ENCODE results near the gene DAPK1. TPM values are rescaled to one million over a fixed set of nuclear protein-coding genes. Genes with fewer than 3 reads are reported as not detected.

The DAPK1 gene
- total RNA-seq, 4 donors from 2014 or later: 5.4 to 13.4 (median 9.8) TPM

DNA sequence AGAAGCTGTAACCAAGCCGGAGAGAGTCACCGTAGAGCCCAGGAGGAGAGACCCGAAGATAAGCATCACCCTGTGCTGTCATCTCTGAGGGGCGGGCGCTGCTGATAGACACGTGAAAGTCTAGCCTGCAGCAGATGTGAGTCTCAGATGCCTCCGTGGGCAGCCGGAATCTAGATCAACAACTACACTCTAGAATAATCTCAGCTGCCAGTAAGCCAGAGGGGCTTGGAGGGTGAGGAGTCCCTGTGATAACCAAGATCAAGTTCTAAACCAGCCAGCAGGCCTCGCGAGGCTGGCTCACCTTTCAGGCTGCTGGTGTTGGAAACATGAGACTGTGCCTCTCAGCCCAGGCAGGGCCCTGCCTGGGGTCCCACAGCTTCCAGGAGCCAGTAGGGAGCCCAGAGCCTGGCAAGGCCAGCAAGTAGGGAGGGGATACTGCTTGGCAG is 54.1 kb downstream of the DAPK1 start:
- DNase-seq (ENCODE audit: low spot score in 2 of 2): no peak
- H3K27ac ChIP-seq: no peak overlapping the region
- 66% methylated on average over 8 of the region's 10 CpGs for WGBS

DNA sequence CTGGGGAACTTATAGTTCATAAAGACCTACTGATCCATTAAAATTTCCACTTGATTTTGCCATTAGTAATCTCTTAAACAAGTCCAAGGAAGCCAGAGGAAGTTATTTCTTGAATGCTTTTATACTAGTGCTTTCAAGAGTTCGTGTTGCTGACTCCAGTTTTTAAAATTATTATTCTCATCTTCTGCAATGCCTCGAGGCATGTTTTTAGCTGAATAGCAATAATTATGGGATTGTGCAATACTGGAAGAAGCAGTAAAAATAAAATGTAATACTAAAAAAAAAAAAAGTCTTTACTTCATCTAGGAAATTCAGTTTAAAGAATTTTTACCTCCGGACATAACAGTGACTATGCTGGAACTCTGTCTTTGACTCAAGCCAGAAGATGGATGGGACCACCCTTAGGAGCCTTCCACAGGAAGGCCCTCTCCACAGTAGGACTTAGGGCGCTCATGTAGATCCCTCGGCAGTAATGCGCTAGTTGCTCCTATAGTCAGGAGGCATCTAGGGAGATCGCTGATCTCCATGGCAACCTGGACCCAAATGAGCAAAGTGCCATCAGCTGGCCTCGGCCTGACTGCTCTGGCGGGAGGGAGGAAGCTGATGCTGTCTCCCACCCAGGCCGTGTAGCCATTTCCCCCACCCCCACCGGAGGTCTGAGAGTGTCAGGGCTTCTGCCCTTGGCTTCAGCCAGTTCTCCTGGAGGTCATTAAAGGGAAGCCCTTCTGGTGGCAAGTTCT is 56.7 kb downstream of the DAPK1 start:
- TF ChIP-seq POLR2AphosphoS5 (IDR thresholded peaks at IDR 0.05) (no peak), EP300 (IDR thresholded peaks at IDR 0.05) (no peak), POLR2A (IDR thresholded peaks at IDR 0.05) (no peak)
- TF ChIP-seq, protein P1, sequence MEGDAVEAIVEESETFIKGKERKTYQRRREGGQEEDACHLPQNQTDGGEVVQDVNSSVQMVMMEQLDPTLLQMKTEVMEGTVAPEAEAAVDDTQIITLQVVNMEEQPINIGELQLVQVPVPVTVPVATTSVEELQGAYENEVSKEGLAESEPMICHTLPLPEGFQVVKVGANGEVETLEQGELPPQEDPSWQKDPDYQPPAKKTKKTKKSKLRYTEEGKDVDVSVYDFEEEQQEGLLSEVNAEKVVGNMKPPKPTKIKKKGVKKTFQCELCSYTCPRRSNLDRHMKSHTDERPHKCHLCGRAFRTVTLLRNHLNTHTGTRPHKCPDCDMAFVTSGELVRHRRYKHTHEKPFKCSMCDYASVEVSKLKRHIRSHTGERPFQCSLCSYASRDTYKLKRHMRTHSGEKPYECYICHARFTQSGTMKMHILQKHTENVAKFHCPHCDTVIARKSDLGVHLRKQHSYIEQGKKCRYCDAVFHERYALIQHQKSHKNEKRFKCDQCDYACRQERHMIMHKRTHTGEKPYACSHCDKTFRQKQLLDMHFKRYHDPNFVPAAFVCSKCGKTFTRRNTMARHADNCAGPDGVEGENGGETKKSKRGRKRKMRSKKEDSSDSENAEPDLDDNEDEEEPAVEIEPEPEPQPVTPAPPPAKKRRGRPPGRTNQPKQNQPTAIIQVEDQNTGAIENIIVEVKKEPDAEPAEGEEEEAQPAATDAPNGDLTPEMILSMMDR (IDR thresholded peaks at IDR 0.05): no peak
- H3K4me3 ChIP-seq: no peak overlapping the region
- no peak for DNase-seq (ENCODE audit: low spot score in 2 of 2)
- WGBS: 61% methylated on average over 10 of the region's 11 CpGs
- no peak overlapping the region for H3K27ac ChIP-seq
- peaks cover 23% of the 10 kb centered on the region for H3K4me1 ChIP-seq
- H3K36me3 ChIP-seq: no peaks in the 10 kb centered on the region
- no peaks in the 10 kb centered on the region for H3K27me3 ChIP-seq
- no peaks in the 10 kb centered on the region for H3K9me3 ChIP-seq

More for the DNA sequence above, 54.1 kb downstream of the DAPK1 start:
- TF ChIP-seq EP300 (IDR thresholded peaks at IDR 0.05) (no peak), POLR2AphosphoS5 (IDR thresholded peaks at IDR 0.05) (no peak), POLR2A (IDR thresholded peaks at IDR 0.05) (no peak)
- TF ChIP-seq, protein P1 (IDR thresholded peaks at IDR 0.05): no peak
- Histone ChIP-seq H3K4me3 (no peak overlapping the region), H3K36me3 (no peaks in the 10 kb centered on the region), H3K9me3 (no peaks in the 10 kb centered on the region), H3K27me3 (no peaks in the 10 kb centered on the region), H3K4me1 (peaks cover 23% of the 10 kb centered on the region)

DNA sequence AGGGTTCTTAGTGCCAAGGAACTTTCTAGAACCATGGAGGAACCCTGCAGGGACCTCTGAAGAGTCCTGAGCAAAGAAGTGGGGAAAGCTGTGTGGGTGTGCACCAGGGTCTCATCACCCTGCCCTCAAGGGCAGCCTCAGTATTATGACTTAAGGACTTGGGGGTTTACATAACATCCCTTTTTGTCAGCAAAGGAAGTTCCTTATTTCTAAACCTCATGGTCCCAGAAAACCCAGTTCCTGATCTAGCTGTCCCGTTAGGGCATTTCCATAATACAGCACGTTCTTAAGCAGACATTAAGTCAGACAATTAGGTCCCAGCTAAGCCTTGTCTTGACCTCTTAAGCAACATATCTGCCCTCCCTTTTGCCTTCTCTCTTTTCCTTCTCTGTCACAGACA is 57.3 kb downstream of the DAPK1 start:
- no peak overlapping the region for H3K4me3 ChIP-seq
- no peaks in the 10 kb centered on the region for H3K27me3 ChIP-seq
- DNase-seq (ENCODE audit: low spot score in 2 of 2): no peak
- WGBS: 60% methylated on average over 2 of the region's 2 CpGs
- H3K27ac ChIP-seq: no peak overlapping the region
- H3K36me3 ChIP-seq: no peaks in the 10 kb centered on the region
- TF ChIP-seq POLR2A (IDR thresholded peaks at IDR 0.05) (no peak), POLR2AphosphoS5 (IDR thresholded peaks at IDR 0.05) (no peak), EP300 (IDR thresholded peaks at IDR 0.05) (no peak)
- TF ChIP-seq, protein P1 (IDR thresholded peaks at IDR 0.05): no peak
- H3K4me1 ChIP-seq: peaks cover 23% of the 10 kb centered on the region
- H3K9me3 ChIP-seq: no peaks in the 10 kb centered on the region

DNA sequence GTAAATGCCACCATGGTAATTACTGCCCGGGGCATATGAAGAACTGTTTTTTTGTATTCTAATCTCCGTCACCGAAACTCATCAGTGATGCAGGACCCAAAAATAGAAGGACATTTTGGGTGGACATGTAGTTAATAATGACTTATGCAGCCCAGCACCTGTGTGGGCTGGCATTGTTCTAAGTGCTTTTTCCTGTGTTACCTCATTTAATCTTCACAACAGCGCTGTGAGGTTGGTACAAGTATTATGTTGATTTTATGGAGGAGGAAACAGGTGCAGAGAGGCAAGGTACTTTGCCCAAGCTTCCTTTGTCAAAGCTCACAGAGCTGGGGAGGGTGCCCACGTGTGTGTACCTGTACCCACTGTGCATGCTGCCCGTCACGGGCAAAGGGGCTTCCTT is 58.4 kb downstream of the DAPK1 start:
- Histone ChIP-seq H3K4me1 (peaks cover 23% of the 10 kb centered on the region), H3K27me3 (no peaks in the 10 kb centered on the region), H3K36me3 (no peaks in the 10 kb centered on the region), H3K4me3 (no peak overlapping the region), H3K9me3 (no peaks in the 10 kb centered on the region), H3K27ac (no peak overlapping the region)
- WGBS: 81% methylated on average over 7 of the region's 7 CpGs
- no peak for TF ChIP-seq POLR2AphosphoS5 (IDR thresholded peaks at IDR 0.05)
- TF ChIP-seq, protein P1 (IDR thresholded peaks at IDR 0.05): no peak
- TF ChIP-seq POLR2A (IDR thresholded peaks at IDR 0.05): no peak
- TF ChIP-seq EP300 (IDR thresholded peaks at IDR 0.05): no peak
- DNase-seq (ENCODE audit: low spot score in 2 of 2): no peak

DNA sequence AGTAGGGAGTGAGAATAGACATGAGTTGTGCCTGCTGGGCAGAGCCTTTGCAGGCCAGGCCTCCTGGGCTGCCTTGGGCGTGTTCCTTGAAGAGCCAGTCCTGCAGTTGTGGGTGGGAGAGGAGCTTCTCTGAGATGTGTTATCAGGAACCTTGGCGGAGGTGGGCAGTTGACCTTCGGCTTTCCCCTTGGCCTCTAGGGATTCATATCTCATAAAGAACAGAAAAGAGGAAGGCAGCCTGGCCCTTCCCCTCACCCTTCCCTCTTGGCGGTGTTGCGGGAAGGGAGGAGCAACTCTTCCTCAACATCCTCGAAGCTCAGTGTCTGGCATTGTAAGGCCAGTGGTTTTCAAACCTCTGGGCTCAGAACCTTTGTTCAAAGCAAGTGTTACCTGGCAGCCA is 59.2 kb downstream of the DAPK1 start:
- no peaks in the 10 kb centered on the region for H3K9me3 ChIP-seq
- no peaks in the 10 kb centered on the region for H3K27me3 ChIP-seq
- H3K36me3 ChIP-seq: no peaks in the 10 kb centered on the region
- H3K4me1 ChIP-seq: peaks cover 23% of the 10 kb centered on the region
- no peak overlapping the region for H3K4me3 ChIP-seq
- no peak for DNase-seq (ENCODE audit: low spot score in 2 of 2)
- H3K27ac ChIP-seq: no peak overlapping the region
- 70% methylated on average over 6 of the region's 6 CpGs for WGBS
- TF ChIP-seq POLR2A (IDR thresholded peaks at IDR 0.05): no peak
- no peak for TF ChIP-seq POLR2AphosphoS5 (IDR thresholded peaks at IDR 0.05)
- no peak for TF ChIP-seq EP300 (IDR thresholded peaks at IDR 0.05)
- TF ChIP-seq, protein P1 (IDR thresholded peaks at IDR 0.05): no peak

All from suprapubic skin (tissue), 4 donors.